GM12892 (cell line): ENCODE data around the gene DHX16.
A peak's percentile ranks its signal among the peaks of the same experiment; 100 is the strongest.

Experiments used
- DNase-seq: peaks from one replicate; pipeline ENCODE4 v3.0.0; 2011; ENCODE audit not compliant: insufficient read length
- FAIRE-seq: peaks from 2 replicates; lab custom pipeline; 2011; peaks lifted over from hg19 to GRCh38; lab: Jason Lieb, UNC
- POLR2A ChIP-seq: IDR thresholded peaks from 2 replicates; pipeline ENCODE4 v1.6.1; 2011; ENCODE audit warnings: low read depth, low read length, control low read depth
- POLR2AphosphoS5 ChIP-seq: IDR thresholded peaks from 2 replicates; pipeline ENCODE4 v1.6.1; 2011; ENCODE audit warnings: low read depth, low read length, control low read depth
- TAF1 ChIP-seq: IDR thresholded peaks from 2 replicates; pipeline ENCODE4 v1.6.1; 2011; ENCODE audit warnings: low read depth, mild to moderate bottlenecking, control low read depth, low read length, borderline replicate concordance

DHX16 gene

DNA sequence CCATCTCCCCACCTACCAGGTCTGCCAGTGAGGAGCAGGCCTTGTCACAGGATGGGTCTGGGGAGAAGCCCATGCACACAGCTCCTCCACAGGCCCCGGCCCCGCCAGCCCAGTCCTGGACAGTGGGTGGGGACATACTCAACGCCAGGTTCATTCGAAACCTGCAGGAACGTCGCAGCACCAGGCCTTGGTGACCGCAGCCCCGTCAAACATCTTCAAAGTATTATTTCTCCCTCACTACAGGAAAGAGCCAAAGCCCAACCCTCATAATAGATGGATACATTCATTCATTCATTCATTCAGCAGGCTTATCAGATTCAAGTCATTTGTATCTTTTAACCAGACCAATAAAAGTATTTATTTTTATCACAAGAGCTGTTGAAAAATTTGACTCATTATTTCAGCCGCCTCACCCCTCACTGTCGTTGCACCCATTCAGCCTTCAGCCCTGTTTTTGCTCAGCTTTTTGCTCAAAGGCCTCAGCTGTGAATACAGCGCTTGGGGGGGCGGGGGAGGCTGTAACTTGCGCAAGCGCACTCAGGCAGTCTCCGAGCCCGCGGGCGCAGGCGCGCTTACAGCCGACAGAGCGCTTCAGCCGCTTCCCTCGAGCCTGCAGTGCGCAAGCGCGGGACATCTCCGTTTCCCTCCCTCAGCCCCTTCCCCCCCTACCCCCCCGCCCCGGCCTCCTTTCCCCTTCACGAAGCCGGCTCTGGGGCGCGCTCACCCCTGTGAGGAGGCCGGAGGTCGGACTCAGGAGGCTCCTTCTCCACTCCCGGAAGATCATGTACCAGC is 26.2 kb downstream of the DHX16 start, which contains the start of gene C6orf136:
C6orf136 (plus strand) TSS at position 684 of the 792 bp plus-strand sequence; CDS start at position 783, 99 bp downstream.
- TF ChIP-seq POLR2A = no peak
- TF ChIP-seq TAF1 = no peak
- no peak for TF ChIP-seq POLR2AphosphoS5
- FAIRE-seq (peak; percentile 90), DNase-seq (peak; percentile 91)

DNA sequence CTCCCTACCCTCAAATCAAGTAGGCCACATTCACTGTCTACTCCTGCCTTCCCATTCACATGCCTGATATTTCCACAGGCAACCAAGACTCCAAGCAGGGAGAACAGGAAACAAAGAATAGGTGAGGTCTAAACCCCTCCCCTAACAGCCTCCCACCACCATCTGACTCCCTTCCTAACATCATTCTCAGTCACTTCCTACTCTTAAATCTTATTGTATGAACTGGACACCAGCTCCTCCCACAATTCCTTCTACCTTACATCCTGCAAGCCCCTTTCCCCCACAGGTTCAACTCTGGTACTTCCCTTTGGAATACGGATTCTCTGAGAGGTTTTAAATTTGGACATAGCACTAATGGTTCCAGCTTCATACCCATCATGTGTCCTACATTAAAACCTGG is 26.8 kb downstream of the DHX16 start:
- DNase-seq (no peak), FAIRE-seq (no peak)
- no peak for TF ChIP-seq TAF1
- TF ChIP-seq POLR2AphosphoS5 = peak; percentile 37; the same call in 1 of the 2 replicates
- no peak for TF ChIP-seq POLR2A

DNA sequence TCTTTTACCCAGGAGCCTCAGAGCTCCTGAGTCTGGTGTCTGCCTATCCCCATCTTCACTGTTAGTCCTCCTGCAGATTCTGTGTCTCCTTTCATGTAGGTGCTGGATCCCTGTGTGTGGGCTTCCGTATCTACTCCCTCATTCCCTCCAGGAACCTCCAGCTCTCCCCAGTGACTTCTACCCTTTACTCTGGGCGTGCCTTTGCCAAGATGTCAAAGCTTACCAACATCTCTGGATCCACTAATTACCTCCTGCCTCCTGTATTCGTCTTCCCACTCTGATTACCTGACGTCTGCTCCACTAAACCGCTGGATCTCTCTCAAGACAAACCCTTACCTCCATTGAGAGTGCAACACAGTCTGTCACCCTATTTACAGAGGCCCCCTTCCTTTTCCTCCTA is 28.0 kb downstream of the DHX16 start:
- TF ChIP-seq POLR2A (no peak), TAF1 (no peak), POLR2AphosphoS5 (no peak)
- FAIRE-seq (no peak), DNase-seq (no peak)

DNA sequence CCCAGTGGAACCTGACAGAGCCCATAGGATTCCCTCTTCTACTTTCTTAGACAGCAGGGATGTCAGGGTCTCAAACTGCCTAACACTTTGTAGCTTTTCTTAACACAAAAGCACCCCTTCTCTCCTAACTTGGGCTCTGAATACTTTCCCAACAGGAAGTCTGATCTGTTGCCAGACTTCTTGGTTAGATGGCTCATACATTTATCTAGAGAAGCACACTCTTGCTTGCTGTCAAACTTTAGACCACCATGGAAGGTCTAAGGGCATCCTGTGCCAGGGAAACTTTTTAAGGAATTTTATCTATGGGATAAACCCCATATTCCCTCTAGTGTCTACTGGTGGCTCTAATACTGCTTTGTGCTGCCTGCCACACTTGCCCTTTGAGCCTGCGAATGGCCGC is 29.1 kb downstream of the DHX16 start:
- DNase-seq (no peak), FAIRE-seq (no peak)
- no peak for TF ChIP-seq POLR2AphosphoS5
- TF ChIP-seq POLR2A = no peak
- no peak for TF ChIP-seq TAF1

DNA sequence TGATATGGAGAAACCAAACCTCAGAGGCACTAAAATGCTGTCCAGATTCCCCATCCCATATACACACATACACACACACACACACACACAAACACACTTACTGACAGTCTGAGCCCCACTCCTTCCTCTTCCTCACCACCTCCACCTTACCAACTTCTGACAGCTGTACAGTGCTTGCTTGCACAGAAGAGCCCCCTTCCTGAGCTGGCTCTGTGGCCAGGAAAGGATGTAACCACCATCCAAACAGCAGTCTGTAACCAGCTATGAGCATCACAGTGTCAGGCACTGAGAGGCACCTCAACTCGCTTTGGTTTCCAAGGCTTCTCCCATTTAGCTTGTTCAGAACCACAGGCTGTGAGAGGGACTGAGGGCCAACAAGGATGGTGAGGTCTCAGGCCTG is 31.8 kb downstream of the DHX16 start:
- FAIRE-seq (no peak), DNase-seq (no peak)
- TF ChIP-seq TAF1 = no peak
- TF ChIP-seq POLR2A = no peak
- no peak for TF ChIP-seq POLR2AphosphoS5

DNA sequence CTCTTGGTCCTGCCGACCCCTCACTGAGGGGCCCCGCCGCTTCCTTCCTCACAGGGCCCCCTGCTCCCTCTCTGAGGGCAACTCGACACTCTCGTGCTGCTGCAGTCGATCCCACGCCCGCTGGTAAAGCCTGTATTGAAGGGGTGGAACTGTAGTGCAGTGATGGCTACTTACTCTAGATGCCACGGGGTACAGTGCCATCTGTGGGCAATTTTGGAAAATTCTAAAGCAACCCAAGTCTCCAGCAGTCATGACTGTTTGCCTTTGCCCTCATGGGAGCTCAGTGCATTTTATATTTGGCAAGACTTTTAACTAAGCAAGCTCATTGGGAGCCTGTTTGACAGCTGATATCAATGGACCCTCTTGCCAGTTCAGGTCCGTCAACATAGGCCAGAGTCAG is 32.3 kb downstream of the DHX16 start:
- DNase-seq (no peak), FAIRE-seq (no peak)
- TF ChIP-seq TAF1 (no peak), POLR2AphosphoS5 (no peak), POLR2A (no peak)

DNA sequence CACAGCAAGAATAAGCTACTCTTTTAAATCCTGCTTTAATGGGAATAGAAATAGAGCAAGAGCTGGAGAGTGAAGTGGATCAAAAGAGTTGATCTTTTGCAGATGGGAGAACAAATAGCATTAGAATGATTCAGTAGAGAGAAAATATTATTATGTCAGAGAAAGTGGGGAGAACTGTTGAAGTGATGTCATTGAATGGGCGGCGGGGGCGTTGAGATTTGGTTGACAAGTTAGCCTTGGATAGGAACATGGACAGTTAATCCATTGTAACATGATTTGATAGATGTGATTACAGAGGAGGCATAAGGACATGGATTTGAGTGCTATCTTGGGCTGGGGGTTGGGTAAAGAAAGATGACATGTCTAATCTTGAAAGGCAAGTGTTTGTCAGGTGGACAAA is 37.0 kb downstream of the DHX16 start:
- no peak for FAIRE-seq
- TF ChIP-seq POLR2AphosphoS5 (no peak), TAF1 (no peak), POLR2A (no peak)
- DNase-seq = no peak

DNA sequence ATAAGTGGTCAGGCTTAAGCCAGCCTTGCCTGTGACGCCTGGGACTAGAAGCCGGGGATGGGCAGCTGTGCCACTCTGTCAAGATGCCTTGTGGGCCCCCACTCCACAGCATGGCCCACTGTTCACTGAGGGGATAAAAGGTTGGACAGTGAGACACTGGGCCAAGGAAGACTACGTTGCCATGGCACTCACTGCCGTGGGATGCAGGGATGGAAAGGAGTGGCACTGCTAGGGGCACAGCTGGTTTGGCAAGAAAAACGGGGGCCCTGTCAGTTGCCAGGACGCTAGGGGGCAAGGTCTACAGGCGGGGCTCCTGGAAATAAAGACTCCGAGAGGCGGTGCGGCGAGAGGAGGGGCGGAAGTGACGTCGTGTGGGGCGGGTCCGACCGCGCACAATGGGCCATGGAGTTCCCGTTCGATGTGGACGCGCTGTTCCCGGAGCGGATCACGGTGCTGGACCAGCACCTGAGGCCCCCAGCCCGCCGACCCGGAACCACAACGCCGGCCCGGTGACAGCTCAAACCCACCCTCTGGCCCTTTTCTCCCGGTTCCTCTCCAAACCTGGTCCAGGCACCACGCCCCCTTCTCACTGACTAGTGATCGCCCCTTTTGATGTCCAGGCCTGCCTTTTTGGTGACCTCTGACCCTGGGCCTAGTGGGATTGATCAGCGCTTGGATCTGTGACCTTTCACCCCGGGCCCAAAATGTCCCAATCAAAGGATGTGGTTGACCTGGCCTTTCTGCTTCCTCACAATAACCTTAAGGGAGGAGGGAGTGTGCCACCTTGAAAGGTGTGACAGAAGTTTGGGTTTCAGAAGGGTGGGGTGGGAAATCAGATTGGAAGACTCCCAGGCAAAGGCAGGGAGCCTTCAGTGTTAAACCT is 46.1 kb downstream of the DHX16 start, which contains the start of gene ATAT1:
ATAT1 (plus strand) TSS at position 391 of the 883 bp plus-strand sequence.
- peak; percentile 88 for DNase-seq
- TF ChIP-seq TAF1 (peak; percentile 58; the same call in 1 of the 2 replicates), POLR2AphosphoS5 (peak; percentile 85), POLR2A (peak; percentile 87)
- peak; percentile 93 for FAIRE-seq

DNA sequence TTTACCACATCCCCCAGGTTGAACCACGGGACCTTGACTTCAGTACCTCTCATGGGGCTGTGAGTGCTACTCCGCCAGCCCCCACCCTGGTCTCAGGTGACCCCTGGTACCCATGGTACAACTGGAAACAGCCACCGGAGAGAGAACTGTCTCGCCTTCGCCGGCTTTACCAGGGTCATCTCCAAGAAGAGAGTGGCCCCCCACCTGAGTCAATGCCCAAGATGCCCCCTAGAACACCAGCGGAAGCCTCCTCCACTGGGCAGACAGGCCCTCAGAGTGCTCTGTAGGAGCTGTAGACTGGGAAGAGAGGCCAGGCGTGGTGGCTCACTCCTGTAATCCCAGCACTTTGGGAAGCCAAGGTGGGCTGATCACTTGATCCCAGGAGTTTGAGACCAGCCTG is 47.3 kb downstream of the DHX16 start:
- FAIRE-seq (no peak), DNase-seq (no peak)
- TF ChIP-seq TAF1 (no peak), POLR2AphosphoS5 (no peak)

DNA sequence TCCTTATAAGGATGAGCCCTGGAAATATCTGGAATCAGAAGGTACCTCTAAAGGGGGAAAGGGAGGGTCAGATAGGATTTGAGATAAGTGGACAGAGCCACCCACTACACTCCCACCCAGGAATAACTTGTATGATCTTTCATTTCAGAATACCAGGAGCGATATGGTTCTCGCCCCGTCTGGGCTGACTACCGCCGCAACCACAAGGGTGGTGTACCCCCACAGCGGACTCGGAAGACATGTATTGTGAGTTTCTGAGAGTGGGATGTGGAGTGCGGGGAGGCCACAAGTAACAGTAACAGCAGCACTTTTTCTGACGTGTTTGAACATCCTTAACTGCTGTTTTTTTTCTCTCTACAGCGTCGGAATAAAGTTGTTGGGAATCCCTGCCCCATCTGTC is 53.2 kb downstream of the DHX16 start:
- no peak for DNase-seq
- no peak for FAIRE-seq
- TF ChIP-seq POLR2AphosphoS5 = no peak
- no peak for TF ChIP-seq POLR2A
- TF ChIP-seq TAF1 = no peak

DNA sequence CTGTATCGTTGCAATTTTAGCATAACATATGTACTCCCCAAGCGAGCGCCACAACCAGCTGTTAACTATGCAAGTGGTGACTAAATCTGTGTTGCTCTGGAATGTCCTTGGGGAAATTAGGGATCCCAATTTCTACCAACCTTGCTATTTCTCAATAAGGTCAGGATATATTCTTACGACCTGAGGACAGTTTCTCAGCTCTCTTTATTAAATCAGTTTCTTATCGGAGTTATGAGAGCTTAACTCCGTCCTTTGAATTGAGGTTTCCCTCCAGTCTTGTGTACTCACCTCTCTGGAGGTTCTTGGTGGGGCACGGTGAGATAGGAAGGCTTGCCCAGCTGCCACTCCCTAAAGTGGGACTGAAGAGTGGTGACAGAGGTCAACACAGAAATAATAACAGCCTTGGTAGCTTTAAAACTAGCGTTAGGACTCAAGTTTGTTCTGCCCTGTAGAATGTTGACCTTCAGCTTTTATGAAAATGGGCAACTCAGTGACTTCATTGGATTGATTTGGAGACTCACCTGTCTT is 54.5 kb downstream of the DHX16 start:
- DNase-seq (no peak), FAIRE-seq (no peak)
- TF ChIP-seq POLR2A (no peak), TAF1 (no peak), POLR2AphosphoS5 (no peak)

DNA sequence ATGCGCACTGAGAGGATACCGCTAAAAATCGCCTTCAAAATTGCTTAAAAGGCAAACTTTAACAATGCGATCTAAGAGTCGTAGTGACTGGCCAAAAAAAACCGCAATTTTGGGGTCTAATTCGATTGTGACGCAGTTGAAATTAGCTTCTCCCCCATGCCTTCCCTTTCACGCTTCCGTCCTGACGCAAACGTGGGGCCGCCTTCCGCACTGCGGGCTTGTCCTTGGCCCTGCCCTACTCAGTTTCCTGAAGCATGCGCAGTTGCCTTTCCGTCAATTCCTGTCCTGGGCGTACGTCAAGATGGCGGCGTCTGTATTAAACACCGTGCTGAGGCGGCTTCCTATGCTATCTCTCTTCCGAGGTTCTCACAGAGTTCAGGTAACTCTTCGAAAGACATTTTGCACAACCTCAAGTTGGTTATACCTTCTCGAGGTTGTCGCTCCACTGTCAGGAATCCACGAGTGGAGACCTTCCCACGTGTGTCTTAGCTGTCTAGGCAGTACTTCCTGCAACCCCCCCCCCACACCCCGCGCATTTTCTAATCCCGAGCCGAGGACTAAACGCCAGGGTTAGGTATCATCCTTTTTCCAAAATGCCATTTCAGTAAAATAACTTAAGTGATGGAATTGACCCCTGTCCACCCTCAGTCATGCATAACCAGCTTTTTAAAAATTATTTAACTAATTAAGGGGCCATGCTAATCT is 55.1 kb downstream of the DHX16 start, which contains the start of gene MRPS18B:
MRPS18B (plus strand) TSS at position 276 of the 705 bp plus-strand sequence; CDS start at position 302, 26 bp downstream.
- DNase-seq = peak; percentile 71
- TF ChIP-seq POLR2AphosphoS5 (peak; percentile 95), POLR2A (peak; percentile 97), TAF1 (peak; percentile 96)
- no peak for FAIRE-seq
